A549 (cell line): ENCODE data around the gene BRAF. TPM values are rescaled to one million over a fixed set of nuclear protein-coding genes. Genes with fewer than 3 reads are reported as not detected.

Source experiments
- ATAC-seq, 2 experiments: fragments of 200-7000 bp in 1 of 2; fragments of >200 bp in 1 of 2; cut with Nextera tagmentation in 1 of 2; cut with Tn5 transposase in 1 of 2; 3 replicates each; pipeline versions ENCODE4 v1.8.0 to v1.9.1; 2018 to 2020; ENCODE audit warnings: mild to moderate bottlenecking in 1 of 2, moderate library complexity in 1 of 2
- CTCF ChIA-PET: fragments of 300-600 bp; sonication (Branson Sonifier 250); formaldehyde crosslinking; extraction: SDS; loops from one replicate; lab custom pipeline; 2021; ENCODE audit warnings: antibody characterized with exemption, inconsistent platforms; lab: Yijun Ruan, JAX
- POLR2A ChIA-PET: fragments of 350-600 bp; formaldehyde crosslinking; extraction: SDS; loops from one replicate; lab custom pipeline; 2021; ENCODE audit warnings: antibody characterized with exemption, inconsistent platforms; lab: Yijun Ruan, JAX
- DNase-seq, 2 experiments: peaks; one replicate each; pipeline versions ENCODE4 v3.0.0 to v3.0.0-alpha.2; 2011 to 2016; ENCODE audit warnings: low read depth in 1 of 2, low spot score in 1 of 2
- FAIRE-seq: peaks from 2 replicates; lab custom pipeline; 2011; peaks lifted over from hg19 to GRCh38; lab: Jason Lieb, UNC
- H3K27ac ChIP-seq, 2 experiments: fragments of >200 bp; sonication (Bioruptor Twin); formaldehyde crosslinking; 3 replicates each; pipeline ENCODE4 v1.5.1; 2016 to 2017
- H3K4me1 ChIP-seq: fragments of >200 bp; sonication (Bioruptor Twin); formaldehyde crosslinking; 3 replicates; pipeline ENCODE4 v1.6.1; 2016
- H3K4me2 ChIP-seq: fragments of >200 bp; sonication (Bioruptor Twin); formaldehyde crosslinking; 3 replicates; pipeline ENCODE4 v1.6.1; 2016
- H3K4me3 ChIP-seq: fragments of >200 bp; sonication (Bioruptor Twin); formaldehyde crosslinking; 3 replicates; pipeline ENCODE4 v1.5.1; 2016
- H3K9me3 ChIP-seq: fragments of >200 bp; sonication (Bioruptor Twin); formaldehyde crosslinking; 3 replicates; pipeline ENCODE4 v1.6.1; 2016
- BHLHE40 ChIP-seq: IDR thresholded peaks from 2 replicates; pipeline ENCODE4 v1.6.1; 2012; ENCODE audit warnings: low read depth, low read length, inconsistent platforms
- CHD4 ChIP-seq: fragments of 200-600 bp; sonication (generic); IDR thresholded peaks from 2 replicates; pipeline ENCODE4 v1.6.1; 2016; ENCODE audit warnings: antibody characterized with exemption, mild to moderate bottlenecking, borderline replicate concordance
- EHF ChIP-seq: fragments of 250-450 bp; sonication (Bioruptor Pico); IDR thresholded peaks from 2 replicates; pipeline ENCODE4 v1.5.0; 2020; ENCODE audit warnings: mild to moderate bottlenecking
- EHMT2 ChIP-seq: fragments of 200-600 bp; sonication (generic); IDR thresholded peaks from 2 replicates; pipeline ENCODE4 v1.6.1; 2016; ENCODE audit warnings: antibody characterized with exemption, low read depth, mild to moderate bottlenecking, moderate library complexity
- EP300 ChIP-seq, 2 experiments: fragments of >200 bp; sonication (Bioruptor Twin); formaldehyde crosslinking; IDR thresholded peaks; 2 replicates in 1 of 2; 3 replicates in 1 of 2; pipeline ENCODE4 v1.6.1; 2016 to 2017
- HEYL ChIP-seq: fragments of 250-450 bp; sonication (Bioruptor Pico); IDR thresholded peaks from 2 replicates; pipeline ENCODE4 v1.8.0; 2021; ENCODE audit warnings: mild to moderate bottlenecking, moderate library complexity
- HOXB5 ChIP-seq: fragments of 250-450 bp; sonication (Bioruptor Pico); IDR thresholded peaks from 2 replicates; pipeline ENCODE4 v1.5.0; 2020; ENCODE audit warnings: mild to moderate bottlenecking, moderate library complexity
- JUNB ChIP-seq: fragments of >200 bp; sonication (Bioruptor Twin); formaldehyde crosslinking; IDR thresholded peaks from 2 replicates; pipeline ENCODE4 v1.6.1; 2016
- KDM5A ChIP-seq: fragments of 200-600 bp; sonication (generic); IDR thresholded peaks from 2 replicates; pipeline ENCODE4 v1.6.1; 2016; ENCODE audit warnings: antibody characterized with exemption, mild to moderate bottlenecking
- MYC ChIP-seq: IDR thresholded peaks from 2 replicates; pipeline ENCODE4 v1.6.1; 2012; ENCODE audit warnings: mild to moderate bottlenecking, inconsistent platforms, low read length, improper control_type of control experiment, borderline replicate concordance
- PHF8 ChIP-seq: fragments of 200-600 bp; sonication (generic); IDR thresholded peaks from 2 replicates; pipeline ENCODE4 v1.6.1; 2016; ENCODE audit warnings: low read depth, mild to moderate bottlenecking, antibody characterized with exemption, moderate library complexity, borderline replicate concordance
- POLR2A ChIP-seq: IDR thresholded peaks from 2 replicates; pipeline ENCODE4 v1.6.1; 2012; ENCODE audit warnings: mild to moderate bottlenecking, low read length
- RARB ChIP-seq: fragments of 250-450 bp; sonication (Bioruptor Pico); IDR thresholded peaks from 2 replicates; pipeline ENCODE4 v1.8.0; 2021; ENCODE audit warnings: mild to moderate bottlenecking, moderate library complexity
- SREBF2 ChIP-seq: fragments of 450-650 bp; IDR thresholded peaks from 2 replicates; pipeline ENCODE4 v1.6.1; 2014; ENCODE audit warnings: mild to moderate bottlenecking, moderate library complexity
- ZC3H11A ChIP-seq: fragments of 450-650 bp; IDR thresholded peaks from 2 replicates; pipeline ENCODE4 v1.6.1; 2014; ENCODE audit warnings: antibody characterized with exemption, mild to moderate bottlenecking
- ZFP36 ChIP-seq: fragments of 450-650 bp; IDR thresholded peaks from 2 replicates; pipeline ENCODE4 v1.6.1; 2014; ENCODE audit warnings: borderline replicate concordance; ENCODE audit not compliant: partially characterized antibody
- WGBS: methylation state at CpG from one replicate; pipeline ENCODE4 v1.1.6; 2017; ENCODE audit errors: missing lambda C conversion rate; 5-methylcytosine and 5-hydroxymethylcytosine counted together
- polyA plus RNA-seq, 4 experiments: library from polyadenylated mRNA; depleted of rRNA in 3 of 4; stranded (reverse); fragments of >200 nt; fragmentation: RNase III in 1 of 4; extraction: RNeasy Plus Mini Kit Qiagen cat#74134 plus additional on column Dnase treatment in 1 of 4; gene quantifications; 2 replicates in 3 of 4; 3 replicates in 1 of 4; pipeline ENCODE4 v1.2.3, GENCODE V29; 2011 to 2017
- TF ChIP-seq, protein P1 (sequence below): fragments of >200 bp; sonication (Bioruptor Twin); formaldehyde crosslinking; IDR thresholded peaks from 3 replicates; pipeline ENCODE4 v1.5.1; 2016
- TF ChIP-seq, protein P2 (sequence below): fragments of 200-600 bp; sonication (generic); IDR thresholded peaks from 2 replicates; pipeline ENCODE4 v1.6.1; 2016; ENCODE audit warnings: antibody characterized with exemption, mild to moderate bottlenecking, moderate library complexity
- TF ChIP-seq, protein P3 (sequence below): IDR thresholded peaks from 2 replicates; pipeline ENCODE4 v1.6.1; 2012
- TF ChIP-seq, protein P4 (sequence below): fragments of 250-450 bp; sonication (Bioruptor Pico); IDR thresholded peaks from 2 replicates; pipeline ENCODE4 v1.5.0; 2020; ENCODE audit warnings: low read depth, mild to moderate bottlenecking, moderate library complexity

The BRAF gene
- polyA plus RNA-seq, 2 of the 4 experiments (the other 2 are of a cell fraction): 6.1 to 19.7 TPM

DNA sequence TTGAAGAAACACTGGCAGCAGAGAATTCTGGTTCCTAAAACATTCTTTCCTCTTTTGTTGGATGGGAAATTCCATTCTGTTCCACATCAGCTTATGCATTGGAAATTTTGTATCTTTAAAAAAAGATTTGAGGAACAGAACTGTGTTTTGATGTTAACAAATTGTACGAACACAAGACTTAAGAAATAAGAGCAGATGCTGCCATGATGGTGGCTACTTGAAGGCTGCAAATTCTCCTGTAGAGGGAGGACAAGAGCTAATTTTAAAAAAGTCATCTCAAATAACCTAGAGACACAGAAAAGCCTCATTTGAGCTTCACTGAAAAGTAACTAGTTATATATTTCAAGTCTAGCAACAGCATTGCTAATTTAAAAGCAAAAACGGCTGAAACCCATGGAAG lies 198.4 kb downstream of the BRAF start (continued):
- TF ChIP-seq, protein P1, sequence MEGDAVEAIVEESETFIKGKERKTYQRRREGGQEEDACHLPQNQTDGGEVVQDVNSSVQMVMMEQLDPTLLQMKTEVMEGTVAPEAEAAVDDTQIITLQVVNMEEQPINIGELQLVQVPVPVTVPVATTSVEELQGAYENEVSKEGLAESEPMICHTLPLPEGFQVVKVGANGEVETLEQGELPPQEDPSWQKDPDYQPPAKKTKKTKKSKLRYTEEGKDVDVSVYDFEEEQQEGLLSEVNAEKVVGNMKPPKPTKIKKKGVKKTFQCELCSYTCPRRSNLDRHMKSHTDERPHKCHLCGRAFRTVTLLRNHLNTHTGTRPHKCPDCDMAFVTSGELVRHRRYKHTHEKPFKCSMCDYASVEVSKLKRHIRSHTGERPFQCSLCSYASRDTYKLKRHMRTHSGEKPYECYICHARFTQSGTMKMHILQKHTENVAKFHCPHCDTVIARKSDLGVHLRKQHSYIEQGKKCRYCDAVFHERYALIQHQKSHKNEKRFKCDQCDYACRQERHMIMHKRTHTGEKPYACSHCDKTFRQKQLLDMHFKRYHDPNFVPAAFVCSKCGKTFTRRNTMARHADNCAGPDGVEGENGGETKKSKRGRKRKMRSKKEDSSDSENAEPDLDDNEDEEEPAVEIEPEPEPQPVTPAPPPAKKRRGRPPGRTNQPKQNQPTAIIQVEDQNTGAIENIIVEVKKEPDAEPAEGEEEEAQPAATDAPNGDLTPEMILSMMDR: peak; percentile 40; the same call in 2 of the 3 replicates

DNA sequence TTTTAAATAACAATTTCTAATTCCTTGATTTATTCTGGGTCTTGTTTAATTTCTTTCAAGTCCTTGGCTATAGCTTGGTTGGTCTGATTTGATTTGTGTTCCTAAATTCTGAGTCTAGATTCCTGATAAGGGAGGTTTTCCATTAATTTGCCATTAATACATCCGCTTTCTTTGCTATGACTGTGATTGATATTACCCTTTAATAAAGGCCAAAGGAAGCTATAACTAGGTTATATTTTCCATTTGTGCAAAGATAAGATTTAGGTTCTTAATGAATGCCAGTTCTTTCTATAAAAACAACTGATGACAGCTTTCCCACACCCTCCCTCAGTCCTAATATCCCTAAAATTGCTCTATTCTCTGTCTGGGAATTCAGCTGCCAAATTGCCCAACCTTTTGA lies 200.0 kb downstream of the BRAF start:
- H3K4me1 ChIP-seq: no peaks in the 10 kb centered on the region
- H3K27ac ChIP-seq: no peak overlapping the region
- H3K4me3 ChIP-seq: no peak overlapping the region
- FAIRE-seq: no peak
- ChIA-PET POLR2A (no interaction called here), CTCF (no interaction called here)
- WGBS: 92% methylated on average over 1 of the region's 1 CpG
- TF ChIP-seq HEYL (CRISPR knock-in tag) (no peak), ZC3H11A (no peak), RARB (CRISPR knock-in tag) (no peak), JUNB (no peak), ZFP36 (no peak), BHLHE40 (no peak), CHD4 (no peak), MYC (no peak), EP300 (IDR thresholded peaks at IDR 0.05) (no peak), KDM5A (no peak), EHMT2 (no peak), HOXB5 (CRISPR knock-in tag) (no peak), POLR2A (no peak)
- TF ChIP-seq, protein P2, sequence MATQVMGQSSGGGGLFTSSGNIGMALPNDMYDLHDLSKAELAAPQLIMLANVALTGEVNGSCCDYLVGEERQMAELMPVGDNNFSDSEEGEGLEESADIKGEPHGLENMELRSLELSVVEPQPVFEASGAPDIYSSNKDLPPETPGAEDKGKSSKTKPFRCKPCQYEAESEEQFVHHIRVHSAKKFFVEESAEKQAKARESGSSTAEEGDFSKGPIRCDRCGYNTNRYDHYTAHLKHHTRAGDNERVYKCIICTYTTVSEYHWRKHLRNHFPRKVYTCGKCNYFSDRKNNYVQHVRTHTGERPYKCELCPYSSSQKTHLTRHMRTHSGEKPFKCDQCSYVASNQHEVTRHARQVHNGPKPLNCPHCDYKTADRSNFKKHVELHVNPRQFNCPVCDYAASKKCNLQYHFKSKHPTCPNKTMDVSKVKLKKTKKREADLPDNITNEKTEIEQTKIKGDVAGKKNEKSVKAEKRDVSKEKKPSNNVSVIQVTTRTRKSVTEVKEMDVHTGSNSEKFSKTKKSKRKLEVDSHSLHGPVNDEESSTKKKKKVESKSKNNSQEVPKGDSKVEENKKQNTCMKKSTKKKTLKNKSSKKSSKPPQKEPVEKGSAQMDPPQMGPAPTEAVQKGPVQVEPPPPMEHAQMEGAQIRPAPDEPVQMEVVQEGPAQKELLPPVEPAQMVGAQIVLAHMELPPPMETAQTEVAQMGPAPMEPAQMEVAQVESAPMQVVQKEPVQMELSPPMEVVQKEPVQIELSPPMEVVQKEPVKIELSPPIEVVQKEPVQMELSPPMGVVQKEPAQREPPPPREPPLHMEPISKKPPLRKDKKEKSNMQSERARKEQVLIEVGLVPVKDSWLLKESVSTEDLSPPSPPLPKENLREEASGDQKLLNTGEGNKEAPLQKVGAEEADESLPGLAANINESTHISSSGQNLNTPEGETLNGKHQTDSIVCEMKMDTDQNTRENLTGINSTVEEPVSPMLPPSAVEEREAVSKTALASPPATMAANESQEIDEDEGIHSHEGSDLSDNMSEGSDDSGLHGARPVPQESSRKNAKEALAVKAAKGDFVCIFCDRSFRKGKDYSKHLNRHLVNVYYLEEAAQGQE: no peak
- TF ChIP-seq, protein P3, sequence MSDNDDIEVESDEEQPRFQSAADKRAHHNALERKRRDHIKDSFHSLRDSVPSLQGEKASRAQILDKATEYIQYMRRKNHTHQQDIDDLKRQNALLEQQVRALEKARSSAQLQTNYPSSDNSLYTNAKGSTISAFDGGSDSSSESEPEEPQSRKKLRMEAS: no peak
- DNase-seq: no peak
- no peak for ATAC-seq
- no peak overlapping the region for H3K4me2 ChIP-seq
- H3K9me3 ChIP-seq: no peaks in the 10 kb centered on the region

DNA sequence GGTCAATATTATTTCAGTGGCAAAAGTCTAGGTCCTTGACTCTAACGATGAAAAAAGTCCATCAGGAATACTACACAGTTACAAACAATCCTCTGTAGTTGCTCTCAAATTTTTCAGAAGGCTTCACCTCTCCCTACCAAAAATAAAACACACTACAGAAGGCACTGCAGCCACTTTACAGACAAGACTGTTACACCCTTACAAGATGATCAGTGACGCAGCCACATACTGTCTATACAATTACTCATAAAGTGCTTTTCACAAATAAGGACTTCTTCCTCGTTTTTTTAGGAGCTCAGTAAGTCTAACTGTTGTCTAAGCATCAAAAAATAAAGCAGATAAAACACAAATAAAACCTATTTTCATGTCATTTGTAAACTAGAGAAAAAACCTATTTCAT lies 201.2 kb downstream of the BRAF start:
- H3K27ac ChIP-seq: no peak overlapping the region
- H3K4me2 ChIP-seq: no peak overlapping the region
- no peak for DNase-seq
- no peaks in the 10 kb centered on the region for H3K9me3 ChIP-seq
- WGBS: 69% methylated on average over 3 of the region's 3 CpGs
- CTCF ChIA-PET: interaction anchor here (1.3 kb wide), 1 partner anchor 16 kb away, joined by 3 read pairs; no protein-coding TSS in a partner anchor
- no peaks in the 10 kb centered on the region for H3K4me1 ChIP-seq
- no peak overlapping the region for H3K4me3 ChIP-seq
- TF ChIP-seq SREBF2 (no peak), ZC3H11A (no peak), PHF8 (no peak), ZFP36 (no peak), EHF (CRISPR knock-in tag) (no peak)
- TF ChIP-seq, protein P4, sequence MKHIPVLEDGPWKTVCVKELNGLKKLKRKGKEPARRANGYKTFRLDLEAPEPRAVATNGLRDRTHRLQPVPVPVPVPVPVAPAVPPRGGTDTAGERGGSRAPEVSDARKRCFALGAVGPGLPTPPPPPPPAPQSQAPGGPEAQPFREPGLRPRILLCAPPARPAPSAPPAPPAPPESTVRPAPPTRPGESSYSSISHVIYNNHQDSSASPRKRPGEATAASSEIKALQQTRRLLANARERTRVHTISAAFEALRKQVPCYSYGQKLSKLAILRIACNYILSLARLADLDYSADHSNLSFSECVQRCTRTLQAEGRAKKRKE (CRISPR knock-in tag): no peak
- TF ChIP-seq, all 56 proteins: peak for 0
- FAIRE-seq: no peak
- POLR2A ChIA-PET: no interaction called here
- ATAC-seq: no peak
